CD4-positive, alpha-beta T cell treated with Interleukin-21 for 1 hour (primary cell): ENCODE data around the gene SECTM1.

Experiments
- DNase-seq: peaks from one replicate; pipeline ENCODE4 v3.0.0-alpha.2; 2020

SECTM1 gene

GRCh38 chr17:82346342-82347300 lies 13.1 kb upstream of the SECTM1 start:
- DNase-seq, result no peak

GRCh38 chr17:82345151-82345976 lies 11.8 kb upstream of the SECTM1 start:
- no peak for DNase-seq

GRCh38 chr17:82344175-82344907 lies 10.8 kb upstream of the SECTM1 start:
- DNase-seq, result no peak

GRCh38 chr17:82343560-82343959 lies 10.0 kb upstream of the SECTM1 start:
- no peak for DNase-seq

GRCh38 chr17:82342361-82343079 lies 9.0 kb upstream of the SECTM1 start:
- DNase-seq, result no peak

GRCh38 chr17:82339634-82340580 lies 6.3 kb upstream of the SECTM1 start:
- no peak for DNase-seq

- no peak for DNase-seq
Measured at GRCh38 chr17:82338858-82339633, 5.5 kb upstream of the SECTM1 start.

GRCh38 chr17:82334622-82335394 lies 1.2 kb upstream of the SECTM1 start:
- DNase-seq, result peak; percentile 31

- DNase-seq, result no peak
Measured at GRCh38 chr17:82334204-82334621, 647 bp upstream of the SECTM1 start.

GRCh38 chr17:82332669-82333278 lies 792 bp downstream of the SECTM1 start:
- DNase-seq, result peak; percentile 39

GRCh38 chr17:82331345-82331939 lies 2.1 kb downstream of the SECTM1 start:
- DNase-seq, result no peak

- no peak for DNase-seq
Measured at GRCh38 chr17:82330322-82331239, 3.0 kb downstream of the SECTM1 start.

- DNase-seq, result no peak
Measured at GRCh38 chr17:82329683-82330321, 3.8 kb downstream of the SECTM1 start.

- DNase-seq, result no peak
Measured at GRCh38 chr17:82328994-82329507, 4.5 kb downstream of the SECTM1 start.

GRCh38 chr17:82328141-82328993 lies 5.2 kb downstream of the SECTM1 start:
- DNase-seq, result no peak

- no peak for DNase-seq
Measured at GRCh38 chr17:82327757-82328140, 5.8 kb downstream of the SECTM1 start.
